IPS-15b (cell line): Measurements from ENCODE around the gene GCN1.
A peak's percentile ranks its signal among the peaks of the same experiment; 100 is the strongest.

Experiments used
- H3K27me3 ChIP-seq: one replicate; pipeline ENCODE4 v1.6.1; 2013; ENCODE audit warnings: low read length; ENCODE audit not compliant: control insufficient read depth, insufficient read depth
- H3K36me3 ChIP-seq: one replicate; pipeline ENCODE4 v1.6.1; 2013; ENCODE audit warnings: low read length; ENCODE audit not compliant: control insufficient read depth, insufficient read depth
- H3K4me1 ChIP-seq: one replicate; pipeline ENCODE4 v1.6.1; 2013; ENCODE audit warnings: mild to moderate bottlenecking, low read length; ENCODE audit not compliant: control insufficient read depth, insufficient read depth
- H3K4me3 ChIP-seq: one replicate; pipeline ENCODE4 v1.5.1; 2013; ENCODE audit warnings: low read depth, low read length
- H3K9ac ChIP-seq: one replicate; pipeline ENCODE4 v1.6.1; 2013; ENCODE audit warnings: low read depth, mild to moderate bottlenecking, low read length
- H3K9me3 ChIP-seq: one replicate; pipeline ENCODE4 v1.6.1; 2013; ENCODE audit warnings: mild to moderate bottlenecking, low read length; ENCODE audit not compliant: control insufficient read depth, insufficient read depth

Gene GCN1

GRCh38 chr12:120116441-120116791 lies 78.1 kb downstream of the GCN1 start, which contains the start of gene RAB35:
TSS of gene RAB35 (minus strand) at chr12:120116753. CDS start at chr12:120116650, 103 bp downstream.
- peaks cover 13% of the 10 kb centered on the region for H3K4me1 ChIP-seq
- no peaks in the 10 kb centered on the region for H3K27me3 ChIP-seq
- no peaks in the 10 kb centered on the region for H3K9me3 ChIP-seq
- peak within 1 kb of the TSS; percentile 92 for H3K4me3 ChIP-seq
- H3K9ac ChIP-seq: peak within 1 kb of the TSS; percentile 87
- H3K36me3 ChIP-seq: peaks cover 3% of the 10 kb centered on the region

GRCh38 chr12:120115692-120116440 lies 78.6 kb downstream of the GCN1 start:
- Histone ChIP-seq H3K27me3 (no peaks in the 10 kb centered on the region), H3K4me1 (peaks cover 15% of the 10 kb centered on the region), H3K36me3 (peaks cover 3% of the 10 kb centered on the region), H3K4me3 (peak overlapping the region; percentile 92), H3K9ac (peak overlapping the region; percentile 66), H3K9me3 (no peaks in the 10 kb centered on the region)

GRCh38 chr12:120115066-120115465 lies 79.4 kb downstream of the GCN1 start:
- no peaks in the 10 kb centered on the region for H3K9me3 ChIP-seq
- no peaks in the 10 kb centered on the region for H3K27me3 ChIP-seq
- peaks cover 3% of the 10 kb centered on the region for H3K36me3 ChIP-seq
- peaks cover 19% of the 10 kb centered on the region for H3K4me1 ChIP-seq
- H3K4me3 ChIP-seq: no peak overlapping the region
- H3K9ac ChIP-seq: no peak overlapping the region

- Histone ChIP-seq H3K4me1 (peaks cover 14% of the 10 kb centered on the region), H3K4me3 (no peak overlapping the region), H3K27me3 (no peaks in the 10 kb centered on the region), H3K9me3 (no peaks in the 10 kb centered on the region), H3K36me3 (peaks cover 3% of the 10 kb centered on the region), H3K9ac (peak overlapping the region; percentile 65)
These were observed 83.7 kb downstream of the GCN1 start for GRCh38 chr12:120110550-120111501.

- no peaks in the 10 kb centered on the region for H3K27me3 ChIP-seq
- H3K4me1 ChIP-seq: peaks cover 11% of the 10 kb centered on the region
- no peaks in the 10 kb centered on the region for H3K36me3 ChIP-seq
- H3K4me3 ChIP-seq: no peak overlapping the region
- H3K9ac ChIP-seq: no peak overlapping the region
- no peaks in the 10 kb centered on the region for H3K9me3 ChIP-seq
These were observed 84.8 kb downstream of the GCN1 start for GRCh38 chr12:120109570-120110267.

GRCh38 chr12:120106151-120106550 lies 88.4 kb downstream of the GCN1 start:
- H3K9ac ChIP-seq: no peak overlapping the region
- H3K36me3 ChIP-seq: peaks cover 16% of the 10 kb centered on the region
- peaks cover 11% of the 10 kb centered on the region for H3K4me1 ChIP-seq
- H3K9me3 ChIP-seq: no peaks in the 10 kb centered on the region
- no peaks in the 10 kb centered on the region for H3K27me3 ChIP-seq
- no peak overlapping the region for H3K4me3 ChIP-seq

GRCh38 chr12:120103371-120103770 lies 91.1 kb downstream of the GCN1 start:
- Histone ChIP-seq H3K27me3 (no peaks in the 10 kb centered on the region), H3K9me3 (no peaks in the 10 kb centered on the region), H3K4me3 (no peak overlapping the region), H3K4me1 (peaks cover 6% of the 10 kb centered on the region), H3K36me3 (peaks cover 30% of the 10 kb centered on the region), H3K9ac (no peak overlapping the region)

GRCh38 chr12:120103044-120103338 lies 91.5 kb downstream of the GCN1 start:
- peaks cover 6% of the 10 kb centered on the region for H3K4me1 ChIP-seq
- peaks cover 34% of the 10 kb centered on the region for H3K36me3 ChIP-seq

GRCh38 chr12:120102189-120103043 lies 92.1 kb downstream of the GCN1 start:
- H3K27me3 ChIP-seq: no peaks in the 10 kb centered on the region
- H3K4me1 ChIP-seq: peaks cover 6% of the 10 kb centered on the region
- no peak overlapping the region for H3K9ac ChIP-seq
- H3K9me3 ChIP-seq: no peaks in the 10 kb centered on the region
- peaks cover 34% of the 10 kb centered on the region for H3K36me3 ChIP-seq
- H3K4me3 ChIP-seq: no peak overlapping the region

More at GRCh38 chr12:120103044-120103338, 91.5 kb downstream of the GCN1 start:
- H3K9me3 ChIP-seq: no peaks in the 10 kb centered on the region
- no peak overlapping the region for H3K4me3 ChIP-seq
- H3K9ac ChIP-seq: no peak overlapping the region
- H3K27me3 ChIP-seq: no peaks in the 10 kb centered on the region

- Histone ChIP-seq H3K4me3 (no peak overlapping the region), H3K27me3 (no peaks in the 10 kb centered on the region), H3K9ac (no peak overlapping the region), H3K4me1 (peaks cover 6% of the 10 kb centered on the region), H3K9me3 (no peaks in the 10 kb centered on the region), H3K36me3 (peaks cover 35% of the 10 kb centered on the region)
These were observed 92.9 kb downstream of the GCN1 start for GRCh38 chr12:120101617-120102016.

GRCh38 chr12:120101182-120101581 lies 93.3 kb downstream of the GCN1 start:
- peaks cover 38% of the 10 kb centered on the region for H3K36me3 ChIP-seq
- no peak overlapping the region for H3K9ac ChIP-seq

More at GRCh38 chr12:120101182-120101581, 93.3 kb downstream of the GCN1 start:
- Histone ChIP-seq H3K9me3 (no peaks in the 10 kb centered on the region), H3K4me3 (no peak overlapping the region), H3K27me3 (no peaks in the 10 kb centered on the region), H3K4me1 (peaks cover 6% of the 10 kb centered on the region)
